ENCODE results near the gene GRM8. TPM values are rescaled to one million over a fixed set of nuclear protein-coding genes. Genes with fewer than 3 reads are reported as not detected.

Gene GRM8
- total and polyA plus RNA-seq, 8 donors = 0.25 to 2.8 (median 1.3) TPM; not detected in 4

DNA sequence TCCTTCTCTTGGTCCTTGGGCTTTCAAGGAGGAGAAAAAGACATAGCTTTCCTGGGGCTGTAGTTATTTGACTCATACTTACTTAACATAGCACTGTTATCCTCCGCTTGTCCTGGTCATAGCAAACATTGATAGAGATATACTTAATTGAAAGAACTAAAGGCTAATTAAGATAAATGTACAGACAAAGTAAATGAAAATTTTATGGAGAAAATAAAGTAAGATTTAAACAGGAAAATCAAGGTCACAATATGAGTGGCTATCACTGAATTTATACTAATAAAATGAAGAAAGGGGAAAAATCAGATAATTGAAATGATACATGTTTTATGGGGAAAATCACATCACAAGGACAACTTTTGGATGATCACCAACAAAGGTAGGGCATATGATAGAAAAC, 849.7 kb downstream of the GRM8 start:
- no peaks in the 10 kb centered on the region for H3K9me3 ChIP-seq
- intact Hi-C loops (cut with DNase I; ENCODE audit: low total_unique reads) = no loop called here
- no peak overlapping the region for H3K4me3 ChIP-seq
- WGBS, 5 donors = 33 to 80% (median 56%) methylated on average over 1 of the region's 1 CpG
- no peak for DNase-seq
- no peak overlapping the region for H3K27ac ChIP-seq
- TF ChIP-seq, protein P1, sequence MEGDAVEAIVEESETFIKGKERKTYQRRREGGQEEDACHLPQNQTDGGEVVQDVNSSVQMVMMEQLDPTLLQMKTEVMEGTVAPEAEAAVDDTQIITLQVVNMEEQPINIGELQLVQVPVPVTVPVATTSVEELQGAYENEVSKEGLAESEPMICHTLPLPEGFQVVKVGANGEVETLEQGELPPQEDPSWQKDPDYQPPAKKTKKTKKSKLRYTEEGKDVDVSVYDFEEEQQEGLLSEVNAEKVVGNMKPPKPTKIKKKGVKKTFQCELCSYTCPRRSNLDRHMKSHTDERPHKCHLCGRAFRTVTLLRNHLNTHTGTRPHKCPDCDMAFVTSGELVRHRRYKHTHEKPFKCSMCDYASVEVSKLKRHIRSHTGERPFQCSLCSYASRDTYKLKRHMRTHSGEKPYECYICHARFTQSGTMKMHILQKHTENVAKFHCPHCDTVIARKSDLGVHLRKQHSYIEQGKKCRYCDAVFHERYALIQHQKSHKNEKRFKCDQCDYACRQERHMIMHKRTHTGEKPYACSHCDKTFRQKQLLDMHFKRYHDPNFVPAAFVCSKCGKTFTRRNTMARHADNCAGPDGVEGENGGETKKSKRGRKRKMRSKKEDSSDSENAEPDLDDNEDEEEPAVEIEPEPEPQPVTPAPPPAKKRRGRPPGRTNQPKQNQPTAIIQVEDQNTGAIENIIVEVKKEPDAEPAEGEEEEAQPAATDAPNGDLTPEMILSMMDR (IDR thresholded peaks at IDR 0.05) = no peak
- no peak for TF ChIP-seq EP300 (IDR thresholded peaks at IDR 0.05)
- TF ChIP-seq POLR2A (IDR thresholded peaks at IDR 0.05) = no peak
- no peak for TF ChIP-seq POLR2AphosphoS5 (IDR thresholded peaks at IDR 0.05)
- no peaks in the 10 kb centered on the region for H3K4me1 ChIP-seq
- H3K36me3 ChIP-seq = no peaks in the 10 kb centered on the region
- H3K27me3 ChIP-seq = no peaks in the 10 kb centered on the region

DNA sequence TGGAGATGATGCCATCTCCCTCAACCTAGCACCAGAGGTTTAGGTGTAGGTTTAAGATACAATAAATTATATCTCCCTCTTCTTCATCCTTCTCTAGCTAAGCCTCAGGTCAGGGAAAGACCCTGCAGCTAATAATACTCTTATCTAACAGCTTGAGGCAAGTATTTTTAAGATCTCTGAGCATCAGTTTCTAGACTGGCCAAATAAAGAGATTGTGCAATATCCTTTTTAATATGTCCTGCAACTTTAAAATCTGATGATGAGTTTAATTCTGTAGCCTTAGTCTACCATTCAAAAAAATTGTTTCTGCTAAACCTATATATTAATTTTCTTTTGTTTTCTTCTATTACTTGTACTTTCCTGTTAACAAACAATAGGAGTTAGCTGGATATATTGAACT, 850.8 kb downstream of the GRM8 start:
- H3K9me3 ChIP-seq = peaks cover 0 to 2% (median 0%) of the 10 kb centered on the region in 4 donors
- H3K27me3 ChIP-seq = no peaks in the 10 kb centered on the region
- intact Hi-C loops (cut with DNase I; ENCODE audit: low total_unique reads) = no loop called here
- no peak overlapping the region for H3K4me3 ChIP-seq
- DNase-seq = no peak
- no peaks in the 10 kb centered on the region for H3K36me3 ChIP-seq
- TF ChIP-seq POLR2A (IDR thresholded peaks at IDR 0.05) = no peak
- TF ChIP-seq, protein P1 (IDR thresholded peaks at IDR 0.05) = no peak
- TF ChIP-seq POLR2AphosphoS5 (IDR thresholded peaks at IDR 0.05) = no peak
- TF ChIP-seq EP300 (IDR thresholded peaks at IDR 0.05) = no peak
- no peak overlapping the region for H3K27ac ChIP-seq
- H3K4me1 ChIP-seq = no peaks in the 10 kb centered on the region

DNA sequence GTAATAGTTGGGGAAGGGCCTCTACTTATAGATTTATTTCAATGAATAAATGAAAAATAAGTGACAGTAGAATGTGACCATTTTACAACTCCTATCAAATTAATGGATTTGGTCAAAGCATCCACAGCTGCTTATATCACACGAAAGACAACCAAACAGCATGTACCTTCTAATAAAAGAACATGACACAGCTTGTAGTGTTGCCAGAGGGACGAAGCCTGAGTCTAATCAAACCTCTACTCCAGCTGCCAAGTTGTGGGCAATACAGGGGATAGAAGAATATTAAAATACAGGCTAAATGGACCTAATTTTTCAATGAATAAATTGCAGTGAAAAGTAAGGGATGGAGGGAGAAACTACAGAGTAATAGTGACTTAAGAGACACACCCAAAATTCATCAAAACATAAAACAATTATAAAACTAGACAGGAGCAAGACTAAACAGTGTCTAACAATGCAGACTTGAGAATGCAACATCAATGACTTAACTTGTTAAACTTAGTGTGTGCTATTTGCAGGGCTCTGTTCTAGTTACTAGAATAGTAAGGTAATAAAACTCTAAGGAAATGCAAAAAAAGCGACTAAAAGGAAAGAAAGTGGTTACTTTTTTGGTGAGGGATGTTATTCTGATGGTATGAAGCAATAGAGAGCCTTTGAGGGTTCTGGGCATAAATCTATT, 853.8 kb downstream of the GRM8 start:
- DNase-seq = no peak
- 73 to 82% (median 78%) methylated on average over 3 of the region's 3 CpGs for WGBS, 5 donors
- H3K4me3 ChIP-seq = no peak overlapping the region
- no peaks in the 10 kb centered on the region for H3K36me3 ChIP-seq
- peaks cover 0 to 4% (median 0%) of the 10 kb centered on the region in 4 donors for H3K9me3 ChIP-seq
- intact Hi-C loops (cut with DNase I; ENCODE audit: low total_unique reads) = no loop called here
- H3K27ac ChIP-seq = no peak overlapping the region
- H3K4me1 ChIP-seq = no peaks in the 10 kb centered on the region
- H3K27me3 ChIP-seq = no peaks in the 10 kb centered on the region
- TF ChIP-seq, protein P1 (IDR thresholded peaks at IDR 0.05) = no peak
- TF ChIP-seq POLR2AphosphoS5 (IDR thresholded peaks at IDR 0.05) = no peak
- TF ChIP-seq POLR2A (IDR thresholded peaks at IDR 0.05) = no peak
- no peak for TF ChIP-seq EP300 (IDR thresholded peaks at IDR 0.05)

DNA sequence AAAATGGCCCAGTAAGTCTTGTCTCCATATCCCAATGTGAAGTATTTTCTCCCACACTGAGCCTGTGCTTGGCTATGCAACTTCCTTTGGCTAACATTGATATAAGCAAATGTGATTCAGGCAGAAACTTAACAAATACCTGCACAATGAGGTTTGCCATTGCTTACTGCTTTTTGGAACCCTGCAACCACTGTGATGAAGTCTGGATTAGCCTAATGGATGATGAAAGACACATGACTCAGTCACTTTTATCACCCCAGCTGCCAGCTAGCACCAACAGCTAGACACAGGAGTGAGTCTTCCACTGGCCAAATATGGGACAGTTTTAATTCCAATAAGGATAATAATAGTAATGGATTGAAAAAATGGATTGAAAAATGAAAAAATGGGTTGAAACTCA, 854.5 kb downstream of the GRM8 start:
- intact Hi-C loops (cut with DNase I; ENCODE audit: low total_unique reads) = no loop called here
- Histone ChIP-seq H3K4me1 (no peaks in the 10 kb centered on the region), H3K9me3 (peaks cover 0 to 4% (median 0%) of the 10 kb centered on the region in 4 donors), H3K27ac (no peak overlapping the region), H3K36me3 (no peaks in the 10 kb centered on the region), H3K27me3 (no peaks in the 10 kb centered on the region), H3K4me3 (no peak overlapping the region)
- no peak for DNase-seq
- no peak for TF ChIP-seq POLR2AphosphoS5 (IDR thresholded peaks at IDR 0.05)
- TF ChIP-seq, protein P1 (IDR thresholded peaks at IDR 0.05) = no peak
- no peak for TF ChIP-seq POLR2A (IDR thresholded peaks at IDR 0.05)
- TF ChIP-seq EP300 (IDR thresholded peaks at IDR 0.05) = no peak

Data from stomach (tissue), 9 donors.